GM19193 (cell line): ENCODE data around the gene CARNS1.
A peak's percentile ranks its signal among the peaks of the same experiment; 100 is the strongest.

ENCODE experiments used
- POLR2A ChIP-seq: IDR thresholded peaks from 4 replicates; pipeline ENCODE4 v1.6.1; 2011; ENCODE audit not compliant: insufficient read depth, insufficient read length; ENCODE audit errors: extremely low read depth

Gene CARNS1

GRCh38 chr11:67452141-67452952 lies 36.9 kb downstream of the CARNS1 start, which contains the start of gene GPR152:
GPR152 (minus strand) TSS chr11:67452729; CDS start chr11:67452724, 5 bp downstream.
- TF ChIP-seq POLR2A: no peak

- TF ChIP-seq POLR2A: no peak
Measured at GRCh38 chr11:67453816-67454732, 38.6 kb downstream of the CARNS1 start.

- no peak for TF ChIP-seq POLR2A
Measured at GRCh38 chr11:67455054-67455453, 39.6 kb downstream of the CARNS1 start, which contains the start of gene CABP4. CABP4 (plus strand) TSS chr11:67455354; CDS start chr11:67455424, 70 bp downstream.

- no peak for TF ChIP-seq POLR2A
Measured at GRCh38 chr11:67456068-67456705, 40.7 kb downstream of the CARNS1 start.

GRCh38 chr11:67457453-67457852 lies 42.0 kb downstream of the CARNS1 start:
- TF ChIP-seq POLR2A: no peak

GRCh38 chr11:67458266-67458665 lies 42.8 kb downstream of the CARNS1 start:
- TF ChIP-seq POLR2A: no peak

GRCh38 chr11:67463186-67463585 lies 47.7 kb downstream of the CARNS1 start:
- TF ChIP-seq POLR2A: no peak

- TF ChIP-seq POLR2A: no peak
Measured at GRCh38 chr11:67463680-67464410, 48.4 kb downstream of the CARNS1 start.

- TF ChIP-seq POLR2A: peak; percentile 88
Measured at GRCh38 chr11:67464411-67465188, 49.1 kb downstream of the CARNS1 start.

- TF ChIP-seq POLR2A: no peak
Measured at GRCh38 chr11:67465189-67465510, 49.7 kb downstream of the CARNS1 start.

- no peak for TF ChIP-seq POLR2A
Measured at GRCh38 chr11:67466367-67466766, 50.9 kb downstream of the CARNS1 start.

- no peak for TF ChIP-seq POLR2A
Measured at GRCh38 chr11:67466962-67467771, 51.7 kb downstream of the CARNS1 start.

- no peak for TF ChIP-seq POLR2A
Measured at GRCh38 chr11:67468056-67468455, 52.6 kb downstream of the CARNS1 start.
